Astrocyte of the spinal cord (primary cell): ENCODE results near the gene MEGF10.
A peak's percentile ranks its signal among the peaks of the same experiment; 100 is the strongest.

Experiments used
- DNase-seq: peaks from one replicate; pipeline ENCODE4 v3.0.0; 2011; ENCODE audit warnings: low read depth, low spot score
- H3K4me3 ChIP-seq: 2 replicates; pipeline ENCODE4 v1.5.1; 2011; ENCODE audit warnings: low read depth, mild to moderate bottlenecking, low read length, moderate library complexity
- CTCF ChIP-seq: IDR thresholded peaks from 2 replicates; pipeline ENCODE4 v1.5.1; 2012; ENCODE audit warnings: low read depth, mild to moderate bottlenecking, low read length, inconsistent platforms
- in situ Hi-C: cut with HindIII; loops from 2 replicates; pipeline ENCODE4 v1.10.0; 2017; ENCODE audit warnings: low sequenced_read_pairs

The MEGF10 gene

GRCh38 chr5:127338501-127338900, 47.9 kb downstream of the MEGF10 start:
- in situ Hi-C loops, result no loop called here

GRCh38 chr5:127340606-127341005, 50.0 kb downstream of the MEGF10 start:
- DNase-seq, result no peak
- in situ Hi-C loops, result no loop called here
- no peak for TF ChIP-seq CTCF
- no peak overlapping the region for H3K4me3 ChIP-seq

More at GRCh38 chr5:127338501-127338900, 47.9 kb downstream of the MEGF10 start:
- DNase-seq, result no peak
- no peak overlapping the region for H3K4me3 ChIP-seq
- TF ChIP-seq CTCF, result no peak

- no peak for DNase-seq
- no peak overlapping the region for H3K4me3 ChIP-seq
- in situ Hi-C loops, result no loop called here
- TF ChIP-seq CTCF, result no peak
Observed at GRCh38 chr5:127342364-127342763, 51.8 kb downstream of the MEGF10 start.

GRCh38 chr5:127343313-127343712, 52.7 kb downstream of the MEGF10 start:
- no peak for TF ChIP-seq CTCF
- in situ Hi-C loops, result no loop called here
- no peak overlapping the region for H3K4me3 ChIP-seq
- DNase-seq, result no peak

- no peak for DNase-seq
- no peak for TF ChIP-seq CTCF
- in situ Hi-C loops, result no loop called here
- H3K4me3 ChIP-seq, result no peak overlapping the region
Observed at GRCh38 chr5:127343866-127344265, 53.3 kb downstream of the MEGF10 start.

DNA sequence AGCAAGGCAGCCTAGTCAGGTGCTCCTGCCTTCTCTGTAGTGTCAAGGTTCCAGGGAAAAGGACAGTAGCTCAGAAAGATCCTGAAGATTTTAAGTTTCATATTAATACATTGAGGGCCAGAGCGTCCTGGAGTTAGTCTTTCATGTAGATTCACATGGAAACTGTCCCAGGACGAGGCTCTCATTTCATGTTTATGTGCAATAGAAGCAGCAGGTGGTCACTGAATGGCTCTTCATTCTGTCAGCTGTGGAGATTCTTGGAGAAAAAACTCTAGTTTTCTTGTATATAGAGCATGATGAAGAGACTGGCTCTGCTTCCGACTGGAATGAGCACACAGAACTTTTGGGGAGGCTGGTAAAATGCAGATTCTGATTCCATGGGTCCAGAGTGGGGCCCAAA, 54.3 kb downstream of the MEGF10 start:
- no peak for DNase-seq
- H3K4me3 ChIP-seq, result no peak overlapping the region
- no peak for TF ChIP-seq CTCF
- in situ Hi-C loops, result no loop called here

DNA sequence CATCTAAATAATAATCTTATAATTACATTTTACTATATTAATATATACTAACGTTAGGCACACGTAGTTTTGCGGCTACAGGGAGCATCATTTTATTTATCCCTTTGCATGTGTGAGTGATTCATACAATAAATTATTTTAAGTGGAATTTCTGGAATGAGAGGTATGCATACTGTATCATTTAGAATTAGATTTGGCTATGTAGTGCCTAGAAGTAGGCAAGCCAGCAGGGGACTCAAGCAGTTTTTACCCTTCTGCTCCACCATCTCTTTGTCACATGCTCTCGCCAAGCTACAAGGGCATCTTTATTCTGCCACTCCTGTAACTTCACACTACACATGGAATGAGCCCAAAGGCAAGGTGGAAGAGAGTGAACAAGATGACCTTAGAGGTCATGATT, 60.8 kb downstream of the MEGF10 start:
- peak; percentile 19 for DNase-seq
- H3K4me3 ChIP-seq, result no peak overlapping the region
- no peak for TF ChIP-seq CTCF
- in situ Hi-C loops, result no loop called here
